Activated CD4-positive, alpha-beta T cell treated with anti-CD3 and anti-CD28 coated beads, Interleukin-2, amount 50 U/mL, for 16 hours (primary cell): Measurements from ENCODE around the gene NEK11.
"Not testable (repeated sequence)": the region's sequence is repeated elsewhere in the genome, so short reads cannot be mapped to it uniquely, and the experiment has no call there.

Experiments
- DNase-seq: peaks from one replicate; pipeline ENCODE4 v3.0.0-alpha.2; 2020

The NEK11 gene

GRCh38 chr3:131317667-131318066, 291.0 kb downstream of the NEK11 start:
- no peak for DNase-seq

DNA sequence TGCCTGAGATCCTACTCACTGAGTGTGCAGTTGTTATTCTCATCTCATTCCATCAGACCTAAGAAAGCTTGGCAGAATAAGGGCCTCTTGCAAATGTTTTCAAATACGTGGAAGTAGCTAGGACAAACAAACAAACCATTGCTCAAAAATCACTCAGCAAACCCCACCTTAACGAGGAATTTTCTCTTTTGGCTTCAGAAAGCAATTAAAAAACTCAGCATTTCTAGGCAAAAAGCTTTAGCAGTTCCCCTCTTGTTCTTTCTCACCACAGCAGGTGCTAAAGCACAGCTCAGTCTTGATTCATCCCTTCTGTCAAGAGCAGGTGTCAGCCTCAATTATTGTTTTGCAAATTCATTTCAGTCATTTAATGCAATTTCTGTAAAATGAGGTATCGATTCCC, 296.3 kb downstream of the NEK11 start:
- no peak for DNase-seq

GRCh38 chr3:131323792-131324191, 297.1 kb downstream of the NEK11 start:
- DNase-seq: no peak

GRCh38 chr3:131324923-131325322, 298.2 kb downstream of the NEK11 start:
- DNase-seq: no peak

GRCh38 chr3:131326307-131326706, 299.6 kb downstream of the NEK11 start:
- no peak for DNase-seq

GRCh38 chr3:131328721-131329120, 302.0 kb downstream of the NEK11 start:
- DNase-seq: no peak

- no peak for DNase-seq
These were observed 303.1 kb downstream of the NEK11 start for GRCh38 chr3:131329774-131330173.

DNA sequence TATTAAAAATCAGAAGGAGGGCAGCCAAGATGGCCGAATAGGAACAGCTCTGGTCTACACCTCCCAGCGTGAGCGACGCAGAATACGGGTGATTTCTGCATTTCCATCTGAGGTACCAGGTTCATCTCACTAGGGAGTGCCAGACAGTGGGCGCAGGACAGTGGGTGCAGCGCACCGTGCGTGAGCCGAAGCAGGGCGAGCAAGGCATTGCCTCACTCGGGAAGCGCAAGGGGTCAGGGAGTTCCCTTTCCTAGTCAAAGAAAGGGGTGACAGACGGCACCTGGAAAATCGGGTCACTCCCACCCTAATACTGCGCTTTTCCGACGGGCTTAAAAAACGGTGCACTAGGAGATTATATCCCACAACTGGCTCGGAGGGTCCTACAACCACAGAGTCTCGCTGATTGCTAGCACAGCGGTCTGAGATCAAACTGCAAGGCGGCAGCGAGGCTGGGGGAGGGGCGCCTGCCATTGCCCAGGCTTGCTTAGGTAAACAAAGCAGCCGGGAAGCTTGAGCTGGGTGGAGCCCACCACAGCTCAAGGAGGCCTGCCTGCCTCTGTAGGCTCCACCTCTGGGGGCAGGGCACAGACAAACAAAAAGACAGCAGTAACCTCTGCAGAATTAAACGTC, 304.9 kb downstream of the NEK11 start:
- not testable (repeated sequence) for DNase-seq

DNA sequence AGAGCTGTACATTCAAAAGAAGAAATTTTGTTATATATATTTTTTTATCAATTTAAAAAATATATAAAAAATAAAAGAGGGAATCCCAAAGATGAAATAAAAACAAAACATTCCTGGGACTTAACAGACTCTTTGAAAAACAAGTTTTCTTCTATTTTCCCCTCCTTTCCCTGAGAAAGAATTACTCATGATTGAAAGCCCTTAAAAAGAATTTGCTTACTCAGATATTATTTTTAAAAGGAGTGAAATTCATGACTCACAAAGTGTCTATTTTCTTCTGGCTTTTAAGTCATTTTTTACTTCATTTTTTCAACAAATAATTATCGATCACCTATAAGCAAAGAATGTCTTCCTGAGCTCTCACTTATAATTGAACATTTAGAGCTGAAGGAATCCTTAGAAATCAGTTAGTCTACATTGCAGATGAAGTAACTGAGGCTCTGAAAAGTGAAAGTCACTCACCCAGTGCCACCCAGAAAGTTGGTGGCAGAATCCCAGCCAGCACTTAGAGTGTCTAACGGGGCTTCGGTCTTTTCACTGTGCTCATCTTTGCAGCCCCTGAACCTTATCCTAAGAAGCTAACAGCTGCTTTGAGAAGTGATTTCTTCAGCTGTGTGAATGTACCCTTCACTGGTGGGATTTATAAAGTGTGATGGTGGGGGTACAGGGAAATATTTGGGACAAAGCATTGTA, 312.4 kb downstream of the NEK11 start:
- DNase-seq: no peak

- no peak for DNase-seq
These were observed 315.1 kb downstream of the NEK11 start for GRCh38 chr3:131341761-131342160.

DNA sequence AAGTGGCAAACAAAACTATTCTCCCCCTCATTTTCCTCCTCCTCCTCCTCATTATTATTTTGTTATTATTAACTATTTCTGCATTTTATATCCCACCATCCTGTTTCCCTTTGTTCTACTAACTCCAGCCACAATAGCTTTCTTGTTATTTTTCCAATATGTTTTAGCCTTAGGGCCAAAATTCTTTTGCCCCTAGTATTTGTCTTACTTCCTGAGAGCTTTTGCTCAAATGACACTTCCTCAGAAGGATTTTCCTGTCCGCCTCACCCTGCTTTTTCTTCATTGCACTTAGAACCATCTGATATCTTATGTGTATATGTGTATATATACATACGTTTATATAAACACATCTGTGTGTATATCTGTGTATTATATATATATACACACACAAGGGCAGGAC, 322.2 kb downstream of the NEK11 start:
- no peak for DNase-seq

GRCh38 chr3:131349454-131349853, 322.8 kb downstream of the NEK11 start:
- no peak for DNase-seq

GRCh38 chr3:131349946-131350347, 323.3 kb downstream of the NEK11 start:
- no peak for DNase-seq

DNA sequence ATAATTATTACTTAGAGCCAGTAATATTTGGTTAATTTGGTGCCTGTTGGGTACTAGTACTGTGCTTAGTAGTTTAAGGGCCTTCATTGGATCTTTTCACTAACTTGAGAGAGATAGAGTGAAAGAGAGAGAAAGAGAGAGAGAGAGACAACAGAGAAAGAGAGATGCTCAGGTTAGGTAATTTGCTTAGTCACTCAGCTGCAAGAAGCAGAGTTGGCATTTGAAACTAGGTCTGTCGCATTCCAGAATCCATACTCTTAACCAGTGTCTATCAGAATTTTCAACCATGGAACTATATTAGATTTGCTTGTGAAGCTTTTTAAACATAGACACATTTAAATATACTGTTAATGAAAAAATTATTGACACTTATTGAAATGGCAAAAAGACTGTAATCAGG, 323.8 kb downstream of the NEK11 start:
- no peak for DNase-seq

- DNase-seq: no peak
These were observed 326.6 kb downstream of the NEK11 start for GRCh38 chr3:131353016-131353877.

DNA sequence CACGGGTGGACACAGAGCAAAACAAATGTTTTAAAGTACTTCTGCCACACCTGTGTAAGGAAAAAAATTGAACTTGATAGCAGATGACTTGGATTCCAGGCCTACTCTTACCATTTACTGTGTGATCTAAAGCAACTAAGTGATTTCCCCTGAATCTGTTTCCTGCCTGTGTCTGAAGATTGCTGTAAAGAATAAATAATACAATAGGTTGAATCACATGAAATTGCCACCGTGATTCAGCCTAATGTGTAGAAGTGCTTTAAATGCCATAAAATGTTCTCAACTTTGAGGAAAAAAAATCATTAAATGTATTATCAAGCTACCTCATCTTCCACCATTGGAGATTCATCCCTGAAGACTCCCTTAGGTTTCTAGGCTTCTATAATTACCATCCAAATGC, 327.3 kb downstream of the NEK11 start:
- no peak for DNase-seq

GRCh38 chr3:131356006-131356595, 329.4 kb downstream of the NEK11 start:
- no peak for DNase-seq

GRCh38 chr3:131357275-131357674, 330.6 kb downstream of the NEK11 start:
- no peak for DNase-seq

- DNase-seq: no peak
These were observed 333.6 kb downstream of the NEK11 start for GRCh38 chr3:131360191-131360755.

DNA sequence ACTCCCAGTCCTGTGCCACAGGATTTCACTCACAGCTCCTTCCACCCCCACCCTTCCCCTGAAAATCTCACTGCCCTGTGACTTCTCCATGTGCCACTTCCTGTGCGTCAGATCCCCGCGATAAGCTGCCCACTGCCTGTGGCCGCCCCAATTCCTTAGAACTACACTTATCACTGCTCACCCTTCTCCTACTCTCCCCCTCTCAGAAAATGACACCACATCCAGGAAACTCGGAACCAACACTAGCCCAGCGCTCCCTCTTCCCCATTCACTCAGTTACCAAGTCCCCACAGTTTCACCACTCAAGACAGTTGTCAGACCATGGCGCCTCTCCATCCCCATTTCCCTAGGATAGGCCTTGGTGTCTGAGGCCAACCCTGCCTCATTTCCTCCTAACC, 334.4 kb downstream of the NEK11 start:
- DNase-seq: peak; percentile 10

- peak; percentile 46 for DNase-seq
These were observed 335.1 kb downstream of the NEK11 start for GRCh38 chr3:131361464-131362421.

GRCh38 chr3:131363275-131363674, 336.6 kb downstream of the NEK11 start:
- DNase-seq: no peak
